MG63 (cell line): ENCODE measurements around the gene SVIL. TPM values are rescaled to one million over a fixed set of nuclear protein-coding genes. Genes with fewer than 3 reads are reported as not detected.
"Not testable (repeated sequence)": the region's sequence is repeated elsewhere in the genome, so short reads cannot be mapped to it uniquely, and the experiment has no call there.

Source experiments
- DNase-seq: peaks from one replicate; pipeline ENCODE4 v3.0.0-alpha.2; 2020
- H3K27me3 ChIP-seq: fragments of 250-450 bp; sonication (Bioruptor Pico); 2 replicates; pipeline ENCODE4 v1.5.1; 2020; ENCODE audit warnings: mild to moderate bottlenecking, moderate library complexity
- H3K36me3 ChIP-seq: fragments of 250-450 bp; sonication (Bioruptor Pico); 2 replicates; pipeline ENCODE4 v1.5.1; 2020; ENCODE audit warnings: mild to moderate bottlenecking, moderate library complexity
- H3K4me3 ChIP-seq: fragments of 250-450 bp; sonication (Bioruptor Pico); 2 replicates; pipeline ENCODE4 v1.5.1; 2020; ENCODE audit warnings: mild to moderate bottlenecking, moderate library complexity
- H3K9me3 ChIP-seq: fragments of 250-450 bp; sonication (Bioruptor Pico); 2 replicates; pipeline ENCODE4 v1.5.1; 2020; ENCODE audit warnings: mild to moderate bottlenecking, moderate library complexity
- total RNA-seq: library from RNA; depleted of rRNA; stranded (reverse); fragments of >200 nt; shearing (Covaris generic); gene quantifications from 2 replicates; pipeline ENCODE4 v1.2.3, GENCODE V29; 2014; ENCODE audit warnings: low replicate concordance

SVIL gene
- total RNA-seq, 1 experiment from 2014 or later, result 5.6 TPM

- H3K4me3 ChIP-seq, result no peak overlapping the region
- H3K36me3 ChIP-seq, result no peaks in the 10 kb centered on the region
- H3K27me3 ChIP-seq, result no peaks in the 10 kb centered on the region
- no peak for DNase-seq
- no peaks in the 10 kb centered on the region for H3K9me3 ChIP-seq
Observed at GRCh38 chr10:29553544-29554250, 81.1 kb downstream of the SVIL start.

- DNase-seq, H3K9me3 ChIP-seq, H3K4me3 ChIP-seq, H3K36me3 ChIP-seq, H3K27me3 ChIP-seq: not testable (repeated sequence)
Observed at GRCh38 chr10:29553116-29553515, 81.7 kb downstream of the SVIL start.

- not testable (repeated sequence) for H3K36me3 ChIP-seq, H3K27me3 ChIP-seq, DNase-seq, H3K4me3 ChIP-seq, H3K9me3 ChIP-seq
Observed at GRCh38 chr10:29549493-29549892, 85.3 kb downstream of the SVIL start.

GRCh38 chr10:29546773-29547313, 87.9 kb downstream of the SVIL start:
- no peak for DNase-seq
- no peaks in the 10 kb centered on the region for H3K36me3 ChIP-seq

GRCh38 chr10:29545122-29545521, 89.6 kb downstream of the SVIL start:
- H3K9me3 ChIP-seq, result no peaks in the 10 kb centered on the region
- no peak overlapping the region for H3K4me3 ChIP-seq
- H3K36me3 ChIP-seq, result no peaks in the 10 kb centered on the region
- no peaks in the 10 kb centered on the region for H3K27me3 ChIP-seq
- DNase-seq, result no peak

More at GRCh38 chr10:29546773-29547313, 87.9 kb downstream of the SVIL start:
- H3K9me3 ChIP-seq, result no peaks in the 10 kb centered on the region
- no peak overlapping the region for H3K4me3 ChIP-seq
- H3K27me3 ChIP-seq, result no peaks in the 10 kb centered on the region

- Histone ChIP-seq H3K36me3 (no peaks in the 10 kb centered on the region), H3K9me3 (no peaks in the 10 kb centered on the region), H3K27me3 (no peaks in the 10 kb centered on the region), H3K4me3 (no peak overlapping the region)
- DNase-seq, result no peak
Observed at GRCh38 chr10:29543715-29544114, 91.1 kb downstream of the SVIL start.

GRCh38 chr10:29542723-29543122, 92.0 kb downstream of the SVIL start:
- H3K9me3 ChIP-seq, result no peaks in the 10 kb centered on the region
- H3K4me3 ChIP-seq, result no peak overlapping the region
- DNase-seq, result no peak
- no peaks in the 10 kb centered on the region for H3K36me3 ChIP-seq
- H3K27me3 ChIP-seq, result no peaks in the 10 kb centered on the region

- no peak overlapping the region for H3K4me3 ChIP-seq
- no peaks in the 10 kb centered on the region for H3K36me3 ChIP-seq
- no peak for DNase-seq
- H3K9me3 ChIP-seq, result no peaks in the 10 kb centered on the region
- no peaks in the 10 kb centered on the region for H3K27me3 ChIP-seq
Observed at GRCh38 chr10:29541422-29542210, 93.2 kb downstream of the SVIL start.

- Histone ChIP-seq H3K27me3 (no peaks in the 10 kb centered on the region), H3K9me3 (no peaks in the 10 kb centered on the region), H3K4me3 (no peak overlapping the region), H3K36me3 (no peaks in the 10 kb centered on the region)
- no peak for DNase-seq
Observed at GRCh38 chr10:29540016-29540415, 94.8 kb downstream of the SVIL start.

- Histone ChIP-seq H3K9me3 (no peaks in the 10 kb centered on the region), H3K36me3 (no peaks in the 10 kb centered on the region), H3K27me3 (no peaks in the 10 kb centered on the region), H3K4me3 (no peak overlapping the region)
- DNase-seq, result no peak
Observed at GRCh38 chr10:29539412-29539811, 95.4 kb downstream of the SVIL start.

- Histone ChIP-seq H3K27me3 (no peaks in the 10 kb centered on the region), H3K4me3 (no peak overlapping the region), H3K9me3 (no peaks in the 10 kb centered on the region), H3K36me3 (no peaks in the 10 kb centered on the region)
- DNase-seq, result no peak
Observed at GRCh38 chr10:29537799-29538198, 97.0 kb downstream of the SVIL start.

GRCh38 chr10:29536691-29537090, 98.1 kb downstream of the SVIL start:
- not testable (repeated sequence) for H3K9me3 ChIP-seq, H3K27me3 ChIP-seq, H3K36me3 ChIP-seq, H3K4me3 ChIP-seq, DNase-seq

- no peak overlapping the region for H3K4me3 ChIP-seq
- no peaks in the 10 kb centered on the region for H3K9me3 ChIP-seq
- no peak for DNase-seq
- no peaks in the 10 kb centered on the region for H3K27me3 ChIP-seq
- no peaks in the 10 kb centered on the region for H3K36me3 ChIP-seq
Observed at GRCh38 chr10:29535778-29536453, 98.9 kb downstream of the SVIL start.

- DNase-seq, result peak; percentile 17
- no peaks in the 10 kb centered on the region for H3K36me3 ChIP-seq
- no peaks in the 10 kb centered on the region for H3K27me3 ChIP-seq
- no peaks in the 10 kb centered on the region for H3K9me3 ChIP-seq
- no peak overlapping the region for H3K4me3 ChIP-seq
Observed at GRCh38 chr10:29535012-29535777, 99.6 kb downstream of the SVIL start.

GRCh38 chr10:29534590-29534989, 100.2 kb downstream of the SVIL start:
- Histone ChIP-seq H3K4me3 (no peak overlapping the region), H3K27me3 (no peaks in the 10 kb centered on the region), H3K36me3 (no peaks in the 10 kb centered on the region), H3K9me3 (no peaks in the 10 kb centered on the region)
- no peak for DNase-seq

- H3K27me3 ChIP-seq, result no peaks in the 10 kb centered on the region
Observed at GRCh38 chr10:29533696-29534285, 101.0 kb downstream of the SVIL start.

More at GRCh38 chr10:29533696-29534285, 101.0 kb downstream of the SVIL start:
- no peak for DNase-seq
- H3K4me3 ChIP-seq, result no peak overlapping the region
- no peaks in the 10 kb centered on the region for H3K36me3 ChIP-seq
- no peaks in the 10 kb centered on the region for H3K9me3 ChIP-seq
